Measurements from ENCODE around the gene KIAA1143.
A peak's percentile ranks its signal among the peaks of the same experiment; 100 is the strongest.

KIAA1143 gene

GRCh38 chr3:44729384-44729910 lies 32.0 kb downstream of the KIAA1143 start, which contains the start of gene ZNF501 (continued):
- TF ChIP-seq ZBTB11 (tag by site-specific recombination; conservative IDR thresholded peaks at IDR 0.05; ENCODE audit: low read depth) (peak; percentile 71), ZNF610 (tag by site-specific recombination; IDR thresholded peaks at IDR 0.05; ENCODE audit: borderline replicate concordance) (peak; percentile 97), ZFHX2 (tag by site-specific recombination; conservative IDR thresholded peaks at IDR 0.05) (no peak), IKZF3 (tag by site-specific recombination; IDR thresholded peaks at IDR 0.05) (peak; percentile 55; the same call in 1 of the 2 replicates), ZNF76 (tag by site-specific recombination; IDR thresholded peaks at IDR 0.05; ENCODE audit: borderline replicate concordance, low read depth) (peak; percentile 75; the same call in 1 of the 2 replicates), ZXDB (tag by site-specific recombination; IDR thresholded peaks at IDR 0.05) (peak; percentile 86), ZNF18 (tag by site-specific recombination; IDR thresholded peaks at IDR 0.05) (no peak), SP2 (tag by site-specific recombination; IDR thresholded peaks at IDR 0.05) (peak; percentile 73)
- TF ChIP-seq, protein P1, sequence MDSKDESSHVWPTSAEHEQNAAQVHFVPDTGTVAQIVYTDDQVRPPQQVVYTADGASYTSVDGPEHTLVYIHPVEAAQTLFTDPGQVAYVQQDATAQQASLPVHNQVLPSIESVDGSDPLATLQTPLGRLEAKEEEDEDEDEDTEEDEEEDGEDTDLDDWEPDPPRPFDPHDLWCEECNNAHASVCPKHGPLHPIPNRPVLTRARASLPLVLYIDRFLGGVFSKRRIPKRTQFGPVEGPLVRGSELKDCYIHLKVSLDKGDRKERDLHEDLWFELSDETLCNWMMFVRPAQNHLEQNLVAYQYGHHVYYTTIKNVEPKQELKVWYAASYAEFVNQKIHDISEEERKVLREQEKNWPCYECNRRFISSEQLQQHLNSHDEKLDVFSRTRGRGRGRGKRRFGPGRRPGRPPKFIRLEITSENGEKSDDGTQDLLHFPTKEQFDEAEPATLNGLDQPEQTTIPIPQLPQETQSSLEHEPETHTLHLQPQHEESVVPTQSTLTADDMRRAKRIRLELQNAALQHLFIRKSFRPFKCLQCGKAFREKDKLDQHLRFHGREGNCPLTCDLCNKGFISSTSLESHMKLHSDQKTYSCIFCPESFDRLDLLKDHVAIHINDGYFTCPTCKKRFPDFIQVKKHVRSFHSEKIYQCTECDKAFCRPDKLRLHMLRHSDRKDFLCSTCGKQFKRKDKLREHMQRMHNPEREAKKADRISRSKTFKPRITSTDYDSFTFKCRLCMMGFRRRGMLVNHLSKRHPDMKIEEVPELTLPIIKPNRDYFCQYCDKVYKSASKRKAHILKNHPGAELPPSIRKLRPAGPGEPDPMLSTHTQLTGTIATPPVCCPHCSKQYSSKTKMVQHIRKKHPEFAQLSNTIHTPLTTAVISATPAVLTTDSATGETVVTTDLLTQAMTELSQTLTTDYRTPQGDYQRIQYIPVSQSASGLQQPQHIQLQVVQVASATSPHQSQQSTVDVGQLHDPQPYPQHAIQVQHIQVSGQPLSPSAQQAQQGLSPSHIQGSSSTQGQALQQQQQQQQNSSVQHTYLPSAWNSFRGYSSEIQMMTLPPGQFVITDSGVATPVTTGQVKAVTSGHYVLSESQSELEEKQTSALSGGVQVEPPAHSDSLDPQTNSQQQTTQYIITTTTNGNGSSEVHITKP (tag by site-specific recombination; IDR thresholded peaks at IDR 0.05), result peak; percentile 43; the same call in 1 of the 2 replicates
- TF ChIP-seq, protein P2, sequence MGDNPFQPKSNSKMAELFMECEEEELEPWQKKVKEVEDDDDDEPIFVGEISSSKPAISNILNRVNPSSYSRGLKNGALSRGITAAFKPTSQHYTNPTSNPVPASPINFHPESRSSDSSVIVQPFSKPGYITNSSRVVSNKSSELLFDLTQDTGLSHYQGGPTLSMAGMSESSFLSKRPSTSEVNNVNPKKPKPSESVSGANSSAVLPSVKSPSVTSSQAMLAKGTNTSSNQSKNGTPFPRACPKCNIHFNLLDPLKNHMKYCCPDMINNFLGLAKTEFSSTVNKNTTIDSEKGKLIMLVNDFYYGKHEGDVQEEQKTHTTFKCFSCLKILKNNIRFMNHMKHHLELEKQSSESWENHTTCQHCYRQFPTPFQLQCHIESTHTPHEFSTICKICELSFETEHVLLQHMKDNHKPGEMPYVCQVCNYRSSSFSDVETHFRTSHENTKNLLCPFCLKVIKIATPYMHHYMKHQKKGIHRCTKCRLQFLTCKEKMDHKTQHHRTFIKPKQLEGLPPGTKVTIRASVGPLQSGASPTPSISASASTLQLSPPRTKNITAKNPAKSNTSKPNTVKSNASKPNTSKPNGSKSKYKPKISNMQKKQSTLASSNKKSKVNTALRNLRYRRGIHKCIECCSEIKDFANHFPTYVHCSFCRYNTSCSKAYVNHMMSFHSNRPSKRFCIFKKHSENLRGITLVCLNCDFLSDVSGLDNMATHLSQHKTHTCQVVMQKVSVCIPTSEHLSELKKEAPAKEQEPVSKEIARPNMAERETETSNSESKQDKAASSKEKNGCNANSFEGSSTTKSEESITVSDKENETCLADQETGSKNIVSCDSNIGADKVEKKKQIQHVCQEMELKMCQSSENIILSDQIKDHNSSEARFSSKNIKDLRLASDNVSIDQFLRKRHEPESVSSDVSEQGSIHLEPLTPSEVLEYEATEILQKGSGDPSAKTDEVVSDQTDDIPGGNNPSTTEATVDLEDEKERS (tag by site-specific recombination; IDR thresholded peaks at IDR 0.05), result peak; percentile 54; the same call in 1 of the 2 replicates

- ChIA-PET POLR2A (interaction anchor here (1.6 kb wide), 1 partner anchor 10 kb away, joined by 4 read pairs; the partner anchor contains the start of gene ZNF502), CTCF (interaction anchor here (0.7 kb wide), 1 partner anchor 193 kb away, joined by 3 read pairs; no protein-coding TSS in a partner anchor)
- Histone ChIP-seq H3K9me3 (ENCODE audit: control insufficient read depth, insufficient read depth, low read depth, low read length) (no peaks in the 10 kb centered on the region), H3K36me3 (ENCODE audit: control insufficient read depth in 2 of 2, insufficient read depth in 1 of 2, low read length in 2 of 2) (peaks cover 0 to 12% of the 10 kb centered on the region in 2 experiments; a peak in 1 of 3 replicates), H3K27ac (ENCODE audit: extremely low read depth, low read depth, low read length) (no peak overlapping the region), H3K4me3 (ENCODE audit: low read depth, low read length) (no peak overlapping the region), H3K4me1 (ENCODE audit: control insufficient read depth, insufficient read depth, low read length) (no peaks in the 10 kb centered on the region)
- no peak for TF ChIP-seq ZNF785 (tag by site-specific recombination; IDR thresholded peaks at IDR 0.05)
- 0 out of 2 replicates have a peak, but pooled peaks have one; percentile 42 for TF ChIP-seq ZNF274 (IDR thresholded peaks at IDR 0.05; ENCODE audit: low read length)
- TF ChIP-seq ZNF274 (tag by site-specific recombination; IDR thresholded peaks at IDR 0.05; ENCODE audit: borderline replicate concordance), result peak; percentile 78; the same call in 1 of the 2 replicates
- TF ChIP-seq ZNF138 (tag by site-specific recombination; IDR thresholded peaks at IDR 0.05; ENCODE audit: borderline replicate concordance), result no peak
These were observed 39.4 kb downstream of the KIAA1143 start for GRCh38 chr3:44722103-44722401.

Measured in HEK293 (cell line).